NCI-H1694 (cell line): ENCODE data around the gene MIER2.

ENCODE experiments used
- DNase-seq: peaks from one replicate; lab custom pipeline; 2025; lab: John Stamatoyannopoulos, UW

MIER2 gene

DNA sequence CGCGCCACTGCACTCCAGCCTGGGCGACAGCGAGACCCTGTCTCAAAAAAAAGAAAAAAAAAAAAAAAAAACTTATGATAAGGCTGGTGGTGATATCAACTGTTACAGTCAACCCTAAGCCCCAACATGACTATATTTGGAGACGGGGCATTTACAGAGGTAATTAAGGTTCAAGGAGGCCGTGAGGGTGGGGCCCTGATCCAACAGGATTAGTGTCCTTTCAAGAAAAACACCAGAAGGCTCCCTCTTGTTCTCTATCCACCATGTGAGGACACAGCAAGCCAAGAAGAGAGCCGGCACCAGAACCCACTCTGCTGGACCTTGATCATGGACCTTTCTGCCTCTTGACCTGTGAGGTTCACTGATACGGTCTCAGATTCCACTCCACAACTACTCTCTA, 14.1 kb downstream of the MIER2 start:
- no peak for DNase-seq

DNA sequence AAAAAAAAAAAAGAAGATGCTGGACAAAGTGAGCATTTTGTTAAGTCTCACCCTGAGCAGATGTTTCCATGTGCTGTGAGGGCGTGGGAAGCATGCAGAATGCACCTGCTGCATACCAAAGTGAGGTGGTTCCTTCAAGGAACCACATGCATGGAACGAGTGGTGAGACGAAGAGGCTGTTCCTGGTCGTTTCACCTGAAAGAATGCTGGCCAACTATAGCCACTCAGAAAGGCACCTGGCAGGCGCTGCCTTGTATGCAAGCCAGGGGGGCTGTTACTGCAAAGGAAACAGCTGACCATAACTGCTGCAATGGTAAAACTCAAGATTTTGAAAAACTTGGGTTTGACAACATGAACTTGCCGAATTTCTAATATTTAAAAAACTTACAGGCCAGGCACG, 14.7 kb downstream of the MIER2 start:
- no peak for DNase-seq

DNA sequence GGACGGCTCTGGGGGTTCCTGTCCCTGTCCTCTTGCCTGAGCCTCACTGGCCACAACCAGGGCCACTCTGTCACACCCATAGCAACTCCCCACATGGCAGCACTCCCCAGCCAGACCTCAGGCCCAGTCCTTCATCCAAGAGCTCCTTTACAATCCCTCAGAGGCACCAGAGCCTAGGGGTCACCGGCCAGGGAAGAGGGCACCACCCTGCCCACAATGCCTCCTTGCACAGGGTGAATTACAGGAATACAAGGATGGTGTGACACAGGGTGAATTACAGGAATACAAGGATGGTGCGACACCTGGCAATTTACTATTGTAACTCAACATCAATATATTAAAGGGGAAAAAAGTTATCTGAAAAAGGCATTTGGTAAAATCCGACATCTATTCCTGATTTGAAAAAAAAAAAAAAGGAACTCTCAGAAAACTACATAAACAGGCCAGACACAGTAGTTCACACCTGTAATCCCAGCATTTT, 16.5 kb downstream of the MIER2 start:
- DNase-seq, result no peak

DNA sequence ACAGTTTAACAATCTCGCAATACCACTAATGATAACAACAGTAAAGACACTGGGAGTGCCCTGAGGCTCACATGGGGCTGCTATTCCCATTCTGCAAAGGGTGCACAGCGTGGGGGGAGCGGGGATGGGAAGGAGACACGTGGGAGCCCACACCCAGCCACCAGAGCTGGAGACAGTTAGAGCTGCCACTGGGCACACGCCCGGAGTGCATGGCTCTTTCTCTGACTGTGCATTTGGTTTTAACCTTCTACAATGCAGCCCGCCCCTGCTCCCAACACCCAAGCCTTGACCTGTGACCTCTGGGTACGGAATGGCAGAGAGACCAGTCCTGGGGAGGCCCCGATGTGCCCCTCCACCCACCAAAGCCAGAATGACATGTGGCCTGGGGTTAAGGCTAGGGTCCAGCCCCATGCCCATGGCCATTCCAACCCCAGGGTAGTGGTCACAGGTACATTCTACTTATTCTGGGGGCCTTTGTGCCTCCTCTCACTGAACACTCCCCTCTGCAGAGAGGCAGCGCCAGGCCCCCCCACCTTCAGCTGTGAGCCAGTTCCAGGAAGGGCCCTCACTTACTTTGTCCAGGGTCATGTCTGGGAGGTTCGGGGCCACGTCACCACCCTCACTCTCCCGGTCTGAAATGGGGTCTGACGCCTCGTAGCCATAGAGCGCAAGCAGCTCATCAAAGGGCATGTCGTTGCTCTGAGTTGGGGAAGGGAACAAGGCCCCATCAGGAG, 17.1 kb downstream of the MIER2 start:
- DNase-seq, result no peak

DNA sequence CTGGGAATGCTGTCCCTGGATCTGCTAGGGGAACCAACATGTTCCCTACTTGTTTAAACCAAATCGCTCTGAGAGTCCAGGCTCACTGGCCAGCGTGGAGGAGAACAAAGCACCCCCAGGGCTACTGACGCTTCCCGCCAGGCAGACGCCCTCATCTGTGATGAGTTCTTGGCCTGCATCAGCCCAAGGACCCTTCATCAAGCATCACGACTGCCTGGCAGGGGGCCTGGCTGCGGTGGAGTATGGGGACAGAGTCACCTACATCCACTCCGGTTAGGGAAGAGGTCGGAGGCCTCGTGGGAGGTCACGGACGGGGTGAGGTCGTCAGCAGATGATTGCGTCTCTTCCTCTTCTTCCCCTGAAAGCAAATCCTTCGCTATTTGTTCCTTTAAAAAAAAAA, 17.7 kb downstream of the MIER2 start:
- DNase-seq, result no peak

DNA sequence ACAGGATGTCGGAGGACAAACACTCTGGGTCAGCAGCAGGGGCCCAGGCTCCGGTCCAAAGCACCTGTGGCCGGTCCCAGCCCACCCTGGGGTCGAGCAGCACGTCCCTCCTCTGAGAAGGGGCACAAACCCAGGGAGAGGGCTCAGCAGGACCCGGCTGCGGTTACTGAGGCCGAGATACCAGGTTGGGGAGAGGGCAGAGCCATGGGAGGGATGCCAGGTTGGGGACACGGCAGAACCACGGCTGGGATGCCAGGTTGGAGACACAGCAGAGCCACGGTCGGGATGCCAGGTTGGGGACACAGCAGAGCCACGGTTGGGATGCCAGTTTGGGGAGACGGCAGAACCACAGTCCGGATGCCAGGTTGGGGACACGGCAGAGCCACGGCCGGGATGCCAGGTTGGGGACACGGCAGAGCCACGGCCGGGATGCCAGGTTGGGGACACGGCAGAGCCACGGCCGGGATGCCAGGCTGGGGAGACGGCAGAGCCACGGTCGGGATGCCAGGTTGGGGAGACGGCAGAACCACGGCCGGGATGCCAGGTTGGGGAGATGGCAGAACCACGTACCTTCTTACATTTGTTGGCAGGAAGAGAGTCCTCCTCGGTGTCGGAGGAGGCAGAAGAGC, 18.5 kb downstream of the MIER2 start:
- no peak for DNase-seq

DNA sequence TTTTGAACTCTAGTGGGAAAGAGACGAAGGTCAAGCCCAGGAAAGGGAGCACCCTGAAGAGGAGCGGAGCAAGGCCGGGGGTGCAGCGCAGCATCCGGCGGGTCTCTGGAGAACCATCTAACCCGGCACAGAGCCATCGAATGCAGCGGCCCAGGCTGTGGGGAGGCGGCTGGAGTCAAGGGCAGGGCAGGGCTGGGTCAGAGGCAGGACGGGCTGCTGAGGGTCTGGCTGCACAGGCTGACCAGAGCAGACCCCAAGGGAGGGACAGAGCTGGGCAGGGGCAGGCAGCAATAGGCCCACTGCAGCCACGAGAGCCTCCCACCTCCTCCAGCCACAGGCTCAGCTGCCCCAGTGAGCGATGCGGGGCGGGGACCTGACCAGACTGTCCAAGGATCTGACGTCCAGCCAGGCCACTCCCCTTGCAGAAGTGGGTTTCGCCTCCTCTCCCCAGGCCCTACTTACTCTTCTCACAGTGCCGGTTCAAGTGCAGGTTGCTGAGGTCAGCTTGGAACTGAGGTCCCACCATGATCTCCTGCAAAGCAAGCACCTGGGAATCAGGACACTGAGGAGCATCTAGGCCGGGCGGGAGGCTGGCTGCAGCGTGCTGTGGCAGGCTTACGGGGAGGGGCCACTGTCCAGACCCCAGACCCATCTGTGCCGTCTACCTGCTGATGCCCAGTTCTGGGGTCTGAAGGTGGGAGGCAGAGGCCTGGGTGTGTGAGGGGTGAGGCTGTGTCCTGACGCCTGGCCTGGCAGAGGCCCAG, 19.2 kb downstream of the MIER2 start:
- no peak for DNase-seq

DNA sequence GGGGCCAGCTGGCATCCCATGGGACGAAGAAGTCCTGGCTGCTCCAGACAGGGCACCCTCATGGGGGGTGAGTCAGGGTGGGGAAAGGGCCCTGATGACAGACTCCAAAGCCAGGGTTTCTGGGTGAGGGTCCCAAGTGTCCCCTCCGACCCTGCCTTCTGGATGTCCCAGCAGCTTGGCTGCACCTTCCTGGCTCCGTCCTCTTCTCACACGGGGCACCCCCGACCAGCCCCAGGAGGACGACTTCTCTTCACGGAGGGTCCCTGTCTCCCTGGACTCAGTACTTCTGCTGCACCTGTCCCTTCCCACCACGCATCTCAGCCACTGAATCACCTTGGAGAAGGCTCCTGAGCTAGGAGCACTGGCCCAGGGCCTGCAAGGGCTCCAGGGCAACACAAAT, 19.9 kb downstream of the MIER2 start:
- no peak for DNase-seq

DNA sequence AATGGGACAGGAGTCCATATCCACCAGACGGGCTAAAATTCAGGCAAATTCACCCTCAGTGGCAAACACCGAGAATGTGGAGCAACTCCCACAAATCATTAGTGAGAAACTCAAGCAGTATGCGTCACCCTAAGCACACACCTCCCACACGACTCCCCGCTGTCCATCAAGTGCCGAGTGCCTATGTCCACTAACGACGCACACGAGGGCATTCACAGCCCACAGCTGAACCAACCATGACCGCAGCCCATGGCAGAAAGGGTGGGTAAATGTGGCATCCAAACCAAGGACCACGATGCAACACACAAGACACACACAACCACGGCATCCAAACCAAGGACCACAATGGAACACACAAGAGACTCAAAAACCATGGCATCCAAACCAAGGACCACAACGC, 22.0 kb downstream of the MIER2 start:
- no peak for DNase-seq

DNA sequence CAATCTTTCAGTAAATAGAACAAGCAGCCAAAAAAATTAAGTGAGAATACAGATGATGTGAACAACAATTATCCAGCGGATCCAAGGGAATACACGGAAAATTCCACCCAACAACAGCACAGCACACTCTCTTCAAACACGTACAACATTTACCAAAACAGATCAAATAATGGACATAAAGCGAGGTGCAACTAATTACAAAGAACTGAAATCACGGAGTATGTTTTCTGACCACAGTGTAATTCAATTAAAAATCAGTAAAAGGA, 26.2 kb downstream of the MIER2 start:
- DNase-seq, result no peak

DNA sequence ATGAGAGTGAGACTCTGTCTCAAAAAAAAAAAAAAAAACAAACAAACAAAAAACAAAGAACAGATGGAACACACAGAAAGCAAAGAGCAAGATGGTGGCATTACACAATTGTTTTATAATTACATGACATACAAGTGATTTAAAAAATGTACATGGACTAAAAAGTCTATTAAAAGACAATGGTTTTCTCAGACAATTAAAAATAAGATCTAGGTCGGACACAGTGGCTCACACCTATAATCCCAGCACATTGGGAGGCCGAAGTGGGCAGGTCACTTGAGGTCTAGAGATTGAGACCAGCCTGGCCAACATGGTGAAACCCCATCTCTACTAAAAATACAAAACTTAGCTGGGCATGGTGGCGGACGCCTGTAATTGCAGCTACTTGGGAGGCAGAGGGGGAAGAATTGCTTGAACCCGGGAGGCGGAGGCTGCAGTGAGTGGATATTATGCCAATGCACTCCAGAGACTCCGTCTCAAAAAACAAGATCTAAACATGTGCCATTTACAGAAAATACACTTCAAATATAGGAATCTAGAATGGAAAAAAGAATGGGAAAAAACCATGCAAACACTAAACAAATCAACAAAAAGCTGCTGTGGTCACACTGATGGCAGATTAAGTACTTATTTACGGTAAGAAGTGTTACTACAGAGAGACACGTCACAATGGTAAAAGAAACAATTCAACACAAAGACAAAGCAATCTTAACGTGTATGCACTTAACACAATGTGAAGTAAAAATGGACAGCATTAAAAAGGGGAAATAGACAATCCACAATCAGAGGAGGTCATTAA, 26.7 kb downstream of the MIER2 start:
- no peak for DNase-seq

DNA sequence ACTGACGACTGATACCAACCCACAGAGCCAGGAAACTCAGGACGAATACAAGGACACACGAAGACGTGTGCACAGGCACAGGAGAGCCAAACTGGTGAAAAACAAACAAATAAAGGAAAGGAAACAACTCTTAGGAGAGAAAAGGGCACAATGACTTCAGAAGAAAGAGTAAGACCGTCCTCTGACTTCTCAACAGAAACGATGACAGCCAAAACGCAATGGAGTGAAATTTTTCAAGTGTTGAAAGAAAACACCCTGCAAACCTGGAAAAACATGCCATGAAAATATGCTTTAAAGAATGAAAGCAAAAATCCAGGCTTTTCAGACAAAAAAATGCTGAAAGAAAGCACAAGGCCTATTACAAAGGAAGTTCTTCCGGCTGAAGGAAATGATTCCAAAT, 28.8 kb downstream of the MIER2 start:
- DNase-seq, result no peak

DNA sequence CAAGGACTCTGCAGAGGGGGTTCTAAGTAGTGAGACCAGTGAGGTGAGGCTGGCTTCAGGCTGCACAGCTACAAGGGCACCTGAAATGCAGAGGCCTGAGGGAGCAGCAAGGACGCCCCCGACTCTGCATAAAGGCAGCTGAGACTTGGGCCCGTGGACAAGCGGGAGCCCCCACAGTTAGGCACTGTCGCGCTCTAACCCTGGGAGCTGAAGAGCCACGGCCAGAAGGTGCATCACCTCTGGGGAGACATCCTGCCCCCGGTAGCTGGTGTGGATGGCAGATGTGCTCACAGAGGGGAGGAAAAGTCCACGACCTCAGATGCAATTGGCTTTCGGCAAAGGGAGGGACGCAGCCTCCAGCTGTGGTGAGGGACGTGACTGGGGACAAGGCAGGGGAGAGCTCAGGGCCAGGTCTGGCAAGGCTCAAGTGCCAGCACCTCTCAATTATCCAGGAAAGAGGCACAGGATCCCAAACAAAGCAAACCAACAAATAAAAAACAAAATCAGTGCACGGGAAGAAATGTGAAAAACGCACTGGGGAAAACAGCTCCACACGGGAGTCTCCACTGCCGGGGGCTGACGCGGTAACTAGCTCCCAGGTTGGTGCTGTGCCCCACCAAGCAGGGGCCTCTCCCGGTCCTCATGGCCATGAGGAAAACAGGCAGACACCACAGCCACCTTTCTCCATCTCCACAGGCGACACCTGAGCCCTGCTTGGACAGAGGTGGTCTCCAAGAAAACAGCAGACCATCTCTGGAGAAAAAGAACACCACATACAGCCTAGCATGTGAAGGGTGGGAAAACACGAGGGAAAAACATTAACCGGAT, 30.4 kb downstream of the MIER2 start:
- no peak for DNase-seq

DNA sequence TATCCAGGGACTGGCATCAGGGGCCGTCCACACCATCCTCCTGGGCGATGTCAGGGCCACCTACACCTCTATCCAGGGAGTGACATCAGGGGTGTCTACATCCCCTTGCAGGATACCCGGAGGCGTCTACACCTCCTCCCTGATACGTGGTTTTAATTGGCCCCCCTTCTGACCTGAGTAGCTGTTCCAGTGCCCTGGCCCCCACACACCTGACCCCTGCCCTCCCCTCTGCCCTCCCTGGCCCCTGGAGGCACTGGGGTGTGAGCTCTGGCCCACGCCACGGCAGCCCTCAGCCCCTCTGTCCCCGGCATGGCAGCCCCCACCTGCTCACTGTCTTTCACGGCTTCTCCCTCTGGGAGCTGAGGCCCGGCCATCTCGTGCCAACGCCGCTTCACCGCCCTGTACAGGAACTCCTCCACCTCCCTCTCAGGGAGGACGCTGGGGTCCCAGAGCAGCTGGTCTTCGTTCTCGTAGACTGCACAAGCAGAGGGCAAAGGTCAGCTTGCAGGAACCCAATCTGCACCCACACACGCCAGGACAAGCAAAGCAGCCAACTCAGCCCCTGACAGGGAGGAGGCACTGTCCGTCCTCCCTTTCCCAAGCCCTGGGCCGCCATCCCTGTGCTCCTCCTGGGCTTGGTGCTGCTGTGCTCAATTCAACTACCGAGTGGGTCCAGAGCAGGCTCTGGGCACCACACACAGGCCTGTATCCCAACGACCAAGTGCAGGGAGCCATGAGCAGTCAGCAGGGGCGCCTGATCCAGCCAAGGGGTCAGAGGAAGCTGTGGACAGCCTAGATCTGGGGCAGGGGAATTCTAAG, 31.2 kb downstream of the MIER2 start:
- DNase-seq, result no peak

DNA sequence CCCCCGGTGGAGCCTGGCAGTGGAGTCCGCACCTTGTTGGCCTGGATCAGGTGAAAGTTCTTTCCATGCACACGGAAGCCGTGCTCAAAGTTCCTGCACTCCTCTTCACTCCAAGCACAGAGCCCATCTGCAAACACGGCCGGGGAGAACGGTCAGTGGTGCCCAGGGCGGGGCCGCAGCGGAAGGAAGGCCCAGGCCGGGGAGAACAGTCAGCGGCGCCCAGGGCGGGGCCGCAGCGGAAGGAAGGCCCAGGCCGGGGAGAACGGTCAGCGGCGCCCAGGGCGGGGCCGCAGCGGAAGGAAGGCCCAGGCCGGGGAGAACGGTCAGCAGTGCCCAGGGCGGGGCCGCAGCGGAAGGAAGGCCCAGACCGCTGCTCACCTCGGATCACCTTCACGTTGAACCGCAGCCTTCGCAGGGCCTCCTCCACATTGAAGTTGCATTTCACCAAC, 32.8 kb downstream of the MIER2 start:
- no peak for DNase-seq

DNA sequence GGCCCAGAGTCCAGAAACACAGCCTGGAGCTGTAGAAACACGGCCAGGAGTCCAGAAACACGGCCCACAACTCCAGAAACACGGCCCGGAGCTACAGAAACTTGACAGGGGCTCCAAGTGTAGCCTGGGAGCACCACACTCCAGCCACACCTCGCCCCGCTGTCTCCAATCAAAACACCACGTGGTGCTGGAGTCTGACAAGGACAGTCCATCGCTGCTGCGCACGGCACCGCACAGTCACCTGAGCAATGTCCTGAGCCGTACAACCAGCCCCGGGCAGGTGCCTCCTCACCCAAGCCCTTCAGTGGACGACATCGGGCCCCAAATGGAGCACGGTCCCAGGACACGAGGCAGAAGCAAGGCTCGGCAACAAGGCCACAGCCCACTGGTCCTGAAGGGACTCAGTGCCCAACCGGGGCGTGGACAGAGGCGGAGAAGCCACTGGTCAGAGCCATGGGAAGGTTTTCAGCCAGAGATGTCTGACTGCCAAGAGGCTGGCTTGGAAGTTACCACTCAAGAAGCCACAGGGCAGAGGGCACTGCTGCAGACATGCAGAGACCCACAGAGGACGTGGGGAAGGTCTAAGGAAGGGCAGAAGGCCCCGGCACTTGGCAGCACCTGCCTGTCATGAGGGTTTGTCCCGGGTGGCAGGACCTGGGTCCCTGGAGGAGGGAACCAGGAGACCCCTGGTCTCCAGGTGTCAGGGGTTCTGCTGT, 33.7 kb downstream of the MIER2 start:
- DNase-seq, result no peak

DNA sequence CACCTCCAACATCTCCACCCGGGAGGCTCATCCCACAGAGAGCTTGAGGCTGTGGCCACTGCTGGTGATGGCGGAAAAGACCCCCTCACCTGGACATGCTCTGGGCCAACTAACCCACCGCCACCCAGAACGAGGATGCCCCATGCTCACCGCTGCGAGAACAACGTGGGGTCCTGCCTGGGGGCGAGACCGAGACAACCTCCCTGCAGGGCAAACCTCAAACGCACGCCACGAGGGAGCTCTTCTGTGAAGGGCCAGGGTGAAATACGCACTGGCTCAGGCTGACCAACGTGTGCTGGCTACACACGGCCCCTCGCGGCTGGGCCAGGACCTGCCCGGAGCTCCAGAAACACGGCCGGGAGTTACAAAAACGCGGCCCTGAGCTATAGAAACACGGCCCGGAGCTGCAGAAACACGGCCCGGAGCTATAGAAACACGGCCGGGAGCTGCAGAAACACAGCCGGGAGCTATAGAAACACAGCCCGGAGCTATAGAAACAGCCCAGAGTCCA, 34.4 kb downstream of the MIER2 start:
- no peak for DNase-seq

DNA sequence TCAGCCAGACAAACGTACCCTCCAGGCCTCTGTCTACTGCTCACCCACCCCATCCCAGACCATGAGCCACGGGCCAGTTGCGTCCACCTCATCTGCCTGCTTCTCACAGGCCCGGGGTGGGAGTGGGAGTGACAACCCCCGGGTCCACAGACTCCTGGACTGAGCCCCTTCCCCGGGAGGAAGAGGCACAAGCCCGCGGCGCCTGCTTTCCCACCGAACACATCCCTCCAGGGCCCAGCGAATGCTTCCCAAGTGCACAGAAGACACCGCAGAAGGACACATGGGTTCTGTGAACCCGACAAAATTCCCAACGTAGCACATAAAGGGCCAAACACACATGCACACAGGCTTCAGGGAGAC, 35.4 kb downstream of the MIER2 start:
- DNase-seq, result no peak

DNA sequence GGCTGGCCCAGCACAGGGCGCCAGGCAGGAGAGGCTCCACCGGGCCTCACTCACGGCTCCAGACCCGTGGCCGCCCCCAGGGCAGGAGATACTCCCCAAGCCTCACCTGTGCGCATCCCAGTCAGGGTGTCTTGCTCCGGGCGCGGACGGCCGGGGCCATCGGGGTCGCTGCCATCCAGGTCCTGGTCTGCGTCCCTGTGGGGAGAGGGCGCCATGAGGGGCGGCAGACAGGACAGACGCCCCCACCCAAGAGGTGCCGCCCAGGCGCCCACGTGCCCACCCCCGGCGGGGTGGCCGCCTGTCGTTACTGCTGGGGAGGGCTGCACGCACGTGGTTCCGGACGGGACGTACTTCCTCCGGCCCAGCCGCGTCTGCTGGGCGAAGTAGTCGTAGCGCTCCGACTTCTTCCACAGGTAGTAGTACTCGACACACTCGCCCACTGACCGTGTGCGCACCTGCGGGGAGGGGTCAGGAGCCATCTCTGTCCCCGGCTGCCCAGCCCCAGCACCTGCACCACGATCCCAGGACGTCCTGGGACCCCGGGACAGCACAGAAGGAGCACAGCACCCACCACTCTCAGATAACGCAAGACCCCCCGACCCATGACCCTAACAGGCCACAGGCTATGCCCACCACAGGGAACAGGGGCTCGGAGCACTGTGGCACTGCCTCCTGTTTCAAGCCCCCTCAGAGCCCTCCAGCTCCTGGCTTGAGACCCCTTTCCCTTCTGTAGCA, 36.0 kb downstream of the MIER2 start:
- no peak for DNase-seq
